Pulmonary artery endothelial cell (primary cell): ENCODE data around the gene NOPCHAP1. TPM values are rescaled to one million over a fixed set of nuclear protein-coding genes. Genes with fewer than 3 reads are reported as not detected.
"Not testable (repeated sequence)": the region's sequence is repeated elsewhere in the genome, so short reads cannot be mapped to it uniquely, and the experiment has no call there.

Experiments
- DNase-seq: peaks from one replicate; pipeline ENCODE4 v3.0.0-alpha.2; 2011; ENCODE audit warnings: low read depth, low spot score
- total RNA-seq: library from RNA; depleted of rRNA; stranded (reverse); fragments of >200 nt; gene quantifications from 2 replicates; pipeline ENCODE4 v1.2.3, GENCODE V29; 2014

NOPCHAP1 gene
- total RNA-seq, 1 donor from 2014 or later = 14.1 TPM

GRCh38 chr12:104964167-104964855 is 21.8 kb upstream of the NOPCHAP1 start:
- no peak for DNase-seq

GRCh38 chr12:104964856-104965205 is 21.3 kb upstream of the NOPCHAP1 start:
- DNase-seq = no peak

GRCh38 chr12:104966677-104967076 is 19.4 kb upstream of the NOPCHAP1 start:
- no peak for DNase-seq

DNA sequence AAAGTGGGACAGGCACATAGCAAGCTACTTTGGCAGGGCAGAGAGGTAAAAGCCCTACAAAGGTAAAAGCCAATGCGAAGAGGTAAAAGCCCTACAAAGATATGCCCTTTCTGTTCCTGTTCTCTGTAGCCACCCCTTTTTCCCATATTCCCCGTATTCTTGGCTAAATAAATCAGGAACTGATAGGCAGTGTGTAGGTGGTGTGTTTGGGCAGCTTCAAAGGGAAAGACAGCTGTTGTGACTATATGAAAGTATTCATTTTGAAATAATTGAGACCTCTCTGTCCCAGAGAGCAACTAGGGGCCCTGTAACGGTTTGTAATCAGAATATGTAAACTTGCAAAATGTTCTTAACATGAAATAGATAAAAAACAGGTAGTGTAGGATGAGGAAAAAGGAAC is 16.8 kb upstream of the NOPCHAP1 start:
- DNase-seq = no peak

- no peak for DNase-seq
Measured at GRCh38 chr12:104971306-104971705, 14.8 kb upstream of the NOPCHAP1 start.

GRCh38 chr12:104973250-104973649 is 12.9 kb upstream of the NOPCHAP1 start:
- no peak for DNase-seq

DNA sequence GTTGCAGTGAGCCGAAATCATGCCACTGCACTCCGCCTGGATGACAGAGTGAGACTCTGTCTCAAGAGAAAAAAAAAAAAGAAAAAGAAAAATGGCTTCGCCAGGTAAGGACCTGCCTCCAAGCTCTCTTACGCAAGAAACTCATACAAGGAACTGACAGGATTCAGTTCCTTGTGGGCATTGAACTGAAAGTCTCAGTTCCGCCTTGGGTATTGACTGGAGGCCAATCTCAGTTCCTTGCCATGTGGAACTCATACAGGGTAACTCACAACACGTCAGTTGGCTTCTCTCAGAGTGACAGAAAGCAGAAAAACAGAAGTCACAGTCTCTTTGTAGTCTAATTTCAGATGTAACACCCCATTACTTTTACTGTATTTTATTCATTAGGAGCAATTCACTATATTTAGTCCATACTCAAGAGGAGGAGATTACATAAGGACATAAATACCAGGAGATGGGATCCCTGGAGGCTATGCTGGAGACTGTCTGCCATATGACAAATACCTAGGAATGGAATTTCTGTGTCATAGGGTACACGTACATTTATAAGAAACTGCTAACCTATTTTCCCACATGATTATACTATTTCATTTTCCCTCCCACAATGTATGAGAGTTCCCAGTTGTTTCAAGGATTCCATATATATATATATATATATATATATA is 11.4 kb upstream of the NOPCHAP1 start:
- DNase-seq = no peak

DNA sequence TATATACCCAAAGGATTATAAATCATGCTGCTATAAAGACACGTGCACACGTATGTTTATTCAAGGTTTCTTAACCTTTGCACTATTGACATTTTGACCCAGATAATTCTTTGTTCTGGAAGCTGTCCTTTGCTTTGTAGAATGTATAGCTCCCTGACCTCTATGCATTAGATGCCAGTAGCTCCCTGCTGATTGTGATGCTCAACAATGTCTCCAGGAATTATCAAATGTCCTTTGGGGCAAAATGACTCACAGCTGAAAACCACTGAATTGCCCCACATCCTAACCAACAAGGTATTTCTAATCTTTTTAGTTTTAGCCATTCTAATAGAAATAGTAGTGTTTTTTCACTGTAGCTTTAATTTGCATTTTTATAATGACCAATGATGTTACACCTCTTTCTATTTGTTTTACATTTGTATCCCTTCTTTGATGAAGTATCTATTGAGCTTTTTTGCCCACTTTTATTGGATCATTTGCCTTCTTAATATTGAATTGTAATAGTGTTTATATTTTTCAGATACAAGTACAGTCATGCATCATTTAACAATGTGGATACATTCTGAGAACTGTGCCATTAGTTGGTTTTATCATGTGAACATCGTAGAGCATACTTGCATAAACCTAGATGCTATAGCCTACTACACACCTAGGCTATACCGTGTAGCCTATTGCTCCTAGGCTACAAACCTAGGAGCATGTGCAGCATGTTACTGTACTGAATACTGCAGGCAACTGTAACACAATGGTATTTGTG is 10.4 kb upstream of the NOPCHAP1 start:
- DNase-seq = no peak

GRCh38 chr12:104976703-104977102 is 9.4 kb upstream of the NOPCHAP1 start:
- DNase-seq = no peak

- not testable (repeated sequence) for DNase-seq
Measured at GRCh38 chr12:104977688-104978087, 8.4 kb upstream of the NOPCHAP1 start.

DNA sequence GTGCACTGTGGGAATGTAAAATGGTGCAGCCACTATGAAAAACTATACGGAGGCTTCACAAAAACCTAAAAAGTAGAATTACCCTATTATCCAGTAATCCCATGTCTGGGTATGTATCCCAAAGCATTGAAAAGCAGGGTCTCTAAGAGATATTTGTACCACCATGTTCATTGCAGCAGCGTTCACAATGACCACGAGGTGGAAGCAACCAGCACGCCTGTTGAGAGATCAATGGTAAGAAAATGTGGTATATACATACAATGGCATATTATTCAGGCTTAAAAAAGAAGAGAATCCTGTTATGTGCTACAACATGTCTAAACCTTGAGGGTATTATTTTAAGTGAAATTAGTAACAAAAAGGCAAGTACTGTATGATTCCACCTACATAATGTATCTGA is 910 bp upstream of the NOPCHAP1 start:
- DNase-seq = no peak

- no peak for DNase-seq
Measured at GRCh38 chr12:104990950-104991349, 4.8 kb downstream of the NOPCHAP1 start.

GRCh38 chr12:104991565-104992128 is 5.5 kb downstream of the NOPCHAP1 start:
- no peak for DNase-seq

GRCh38 chr12:104994336-104994735 is 8.2 kb downstream of the NOPCHAP1 start:
- DNase-seq = no peak

DNA sequence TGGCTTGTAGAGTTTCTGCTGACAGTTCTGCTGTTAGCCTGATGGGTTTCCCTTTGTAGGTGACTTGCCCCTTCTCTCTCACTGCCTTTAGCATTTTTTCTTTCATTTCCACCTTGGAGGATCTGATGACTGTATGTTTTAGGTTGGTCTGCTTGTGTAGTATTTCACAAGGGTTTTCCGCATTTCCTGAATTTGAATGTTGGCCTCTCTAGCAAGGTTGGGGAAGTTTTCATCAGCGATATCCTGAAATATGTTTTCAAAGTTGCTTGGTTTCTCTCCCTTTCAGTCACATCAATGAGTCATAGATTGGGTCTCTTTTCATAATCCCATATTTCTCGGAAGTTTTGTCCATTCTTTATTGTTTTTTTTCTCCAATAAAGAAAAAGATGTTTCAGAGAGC is 11.4 kb downstream of the NOPCHAP1 start:
- no peak for DNase-seq

DNA sequence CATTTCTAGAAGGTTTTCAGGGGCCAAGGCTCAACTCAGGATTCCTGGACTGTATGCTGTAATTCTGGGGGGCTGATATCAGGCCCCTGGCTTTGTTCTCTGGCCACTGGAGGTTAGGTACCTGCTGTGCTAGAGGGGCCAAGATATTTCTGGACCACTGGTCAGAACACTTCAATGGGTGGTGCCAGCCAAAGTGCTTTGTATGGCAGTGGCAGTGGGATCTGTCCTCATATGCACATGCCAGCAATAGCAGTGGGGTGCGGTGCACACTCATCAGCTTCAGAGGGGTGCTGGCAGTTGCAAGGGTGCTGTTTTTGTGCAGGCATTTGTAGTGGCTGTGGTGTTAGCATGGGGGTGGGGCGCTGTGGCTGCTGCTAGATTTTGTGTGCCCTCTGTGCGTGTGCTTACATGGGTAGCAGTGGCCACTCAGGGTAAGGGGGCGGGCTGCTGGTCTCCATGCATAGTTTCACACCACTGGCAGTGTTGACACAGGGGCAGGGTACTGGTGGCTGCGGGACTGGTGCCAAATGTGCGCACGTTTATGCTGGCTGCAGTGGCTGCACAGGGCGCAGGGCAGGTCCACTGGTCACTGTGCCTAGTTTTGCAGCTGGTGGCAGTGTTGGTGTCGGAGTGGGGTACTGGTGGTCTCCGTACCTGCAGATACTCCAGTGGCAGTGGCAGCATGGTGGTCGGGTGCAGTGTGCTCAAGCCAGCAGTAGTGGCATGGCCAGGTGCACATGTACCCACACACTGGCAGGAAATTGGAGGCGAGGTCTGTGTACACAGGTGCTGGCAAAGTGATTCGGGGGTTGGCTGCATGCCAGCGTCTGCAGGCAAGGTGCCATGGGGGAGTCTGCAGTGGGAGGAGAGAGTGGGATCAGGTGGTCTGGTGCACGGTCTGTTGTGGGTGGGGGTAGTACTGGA is 12.6 kb downstream of the NOPCHAP1 start:
- DNase-seq = no peak

DNA sequence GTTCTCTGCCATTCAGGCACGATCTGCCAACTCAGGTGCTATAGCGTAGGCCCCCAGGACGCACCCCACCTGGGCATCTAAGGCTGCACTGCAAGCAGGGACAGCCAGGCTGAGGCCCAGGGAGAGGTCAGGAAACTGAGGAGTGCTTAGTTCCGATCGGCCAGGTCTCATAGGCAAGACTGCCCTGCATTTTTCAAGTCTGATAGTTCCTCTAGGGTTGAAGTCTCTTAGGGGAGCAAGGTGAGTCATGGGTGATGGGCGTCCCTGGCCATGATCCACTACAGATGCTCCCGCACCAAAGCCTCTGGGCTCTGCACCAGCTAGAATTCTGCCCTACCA is 13.2 kb downstream of the NOPCHAP1 start:
- no peak for DNase-seq

DNA sequence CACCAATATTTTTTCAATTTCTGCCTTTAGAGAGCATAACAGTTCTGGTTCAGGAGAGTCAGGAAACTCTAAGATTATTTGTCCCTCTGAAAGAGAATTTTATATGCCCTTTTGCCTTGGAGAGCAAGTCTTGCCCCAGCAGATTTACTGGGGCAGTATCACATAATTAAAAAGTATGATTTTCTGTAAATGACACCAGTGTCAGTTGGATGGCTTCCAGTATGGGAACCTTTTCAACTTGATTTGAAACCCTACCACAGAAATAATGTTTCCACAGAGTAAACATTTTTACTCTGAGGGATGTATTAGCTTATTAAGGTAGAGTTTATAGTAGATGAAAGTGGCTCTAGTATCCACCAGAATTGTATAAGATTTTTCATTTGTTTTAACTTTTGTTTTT is 15.4 kb downstream of the NOPCHAP1 start:
- no peak for DNase-seq

GRCh38 chr12:105013892-105014291 is 27.8 kb downstream of the NOPCHAP1 start:
- no peak for DNase-seq

DNA sequence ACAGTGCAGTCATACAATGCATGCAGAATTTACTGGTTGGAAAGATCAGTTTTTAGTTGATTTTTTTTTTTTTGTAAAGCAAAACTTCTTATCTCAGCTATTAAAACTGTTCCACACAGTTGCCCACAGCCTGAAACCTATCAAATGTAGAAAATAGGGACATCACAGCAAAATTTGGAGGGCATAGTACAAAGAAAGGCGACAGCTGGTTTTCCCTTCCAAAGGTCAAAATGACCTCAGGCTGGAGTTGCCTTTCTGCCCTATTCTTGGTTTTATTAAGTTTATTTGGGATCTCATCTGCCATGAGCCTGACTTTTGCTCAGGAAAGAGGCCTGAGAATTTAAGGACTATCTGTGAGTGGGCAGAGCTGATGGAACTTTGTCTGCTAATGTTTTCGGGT is 28.5 kb downstream of the NOPCHAP1 start:
- no peak for DNase-seq

DNA sequence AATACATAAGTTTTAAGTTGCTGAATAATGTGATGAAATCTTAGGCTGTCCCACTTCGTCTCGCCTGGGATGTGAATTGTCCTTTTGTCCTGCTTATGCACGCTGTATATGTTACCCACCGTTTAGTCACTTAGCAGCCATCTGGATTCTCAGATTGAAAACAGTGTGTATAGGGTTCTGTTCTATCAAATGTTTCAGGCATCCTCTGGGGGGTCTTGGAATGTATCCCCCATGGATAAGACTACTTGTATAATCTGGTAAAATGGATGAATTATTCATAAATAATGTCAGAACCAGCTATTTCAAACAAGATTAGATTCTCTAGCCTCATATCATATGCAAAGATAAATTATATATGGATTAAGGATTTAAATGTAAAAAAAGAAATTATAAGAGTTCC is 29.4 kb downstream of the NOPCHAP1 start:
- DNase-seq = no peak
